ENCODE data around the gene TP63. TPM values are rescaled to one million over a fixed set of nuclear protein-coding genes. Genes with fewer than 3 reads are reported as not detected.

TP63 gene
- total and polyA plus RNA-seq, 3 donors from 2014 or later = 5.2 to 10.5 (median 6.0) TPM

DNA sequence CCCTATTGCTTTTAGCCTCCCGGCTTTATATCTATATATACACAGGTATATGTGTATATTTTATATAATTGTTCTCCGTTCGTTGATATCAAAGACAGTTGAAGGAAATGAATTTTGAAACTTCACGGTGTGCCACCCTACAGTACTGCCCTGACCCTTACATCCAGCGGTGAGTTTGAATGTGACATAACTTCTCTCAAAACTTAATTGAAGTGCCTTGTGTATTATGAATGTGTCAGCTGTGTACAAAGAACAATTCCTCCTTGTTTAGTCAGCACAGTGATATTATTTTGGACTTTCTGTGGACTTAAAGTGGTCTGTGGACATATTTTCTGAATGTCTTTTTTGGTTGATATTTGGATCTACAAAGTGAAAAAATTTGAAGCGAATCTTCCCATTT, 220 bp downstream of the TP63 start:
- Histone ChIP-seq H3K27me3 (no peaks in the 10 kb centered on the region), H3K27ac (no peak overlapping the region), H3K4me3 (peak overlapping the region in 1 of 2 donors; percentile 0), H3K9me3 (no peaks in the 10 kb centered on the region), H3K36me3 (ENCODE audit: low read depth, missing control alignments) (no peaks in the 10 kb centered on the region), H3K4me1 (no peaks in the 10 kb centered on the region)
- 82 to 91% methylated on average over 6 of the region's 6 CpGs for WGBS, 2 donors
- intact Hi-C loops (cut with DNase I; ENCODE audit: low total_unique reads) = no loop called here
- TF ChIP-seq POLR2A (IDR thresholded peaks at IDR 0.05) = no peak
- TF ChIP-seq, protein P1, sequence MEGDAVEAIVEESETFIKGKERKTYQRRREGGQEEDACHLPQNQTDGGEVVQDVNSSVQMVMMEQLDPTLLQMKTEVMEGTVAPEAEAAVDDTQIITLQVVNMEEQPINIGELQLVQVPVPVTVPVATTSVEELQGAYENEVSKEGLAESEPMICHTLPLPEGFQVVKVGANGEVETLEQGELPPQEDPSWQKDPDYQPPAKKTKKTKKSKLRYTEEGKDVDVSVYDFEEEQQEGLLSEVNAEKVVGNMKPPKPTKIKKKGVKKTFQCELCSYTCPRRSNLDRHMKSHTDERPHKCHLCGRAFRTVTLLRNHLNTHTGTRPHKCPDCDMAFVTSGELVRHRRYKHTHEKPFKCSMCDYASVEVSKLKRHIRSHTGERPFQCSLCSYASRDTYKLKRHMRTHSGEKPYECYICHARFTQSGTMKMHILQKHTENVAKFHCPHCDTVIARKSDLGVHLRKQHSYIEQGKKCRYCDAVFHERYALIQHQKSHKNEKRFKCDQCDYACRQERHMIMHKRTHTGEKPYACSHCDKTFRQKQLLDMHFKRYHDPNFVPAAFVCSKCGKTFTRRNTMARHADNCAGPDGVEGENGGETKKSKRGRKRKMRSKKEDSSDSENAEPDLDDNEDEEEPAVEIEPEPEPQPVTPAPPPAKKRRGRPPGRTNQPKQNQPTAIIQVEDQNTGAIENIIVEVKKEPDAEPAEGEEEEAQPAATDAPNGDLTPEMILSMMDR (IDR thresholded peaks at IDR 0.05) = no peak
- no peak for DNase-seq

DNA sequence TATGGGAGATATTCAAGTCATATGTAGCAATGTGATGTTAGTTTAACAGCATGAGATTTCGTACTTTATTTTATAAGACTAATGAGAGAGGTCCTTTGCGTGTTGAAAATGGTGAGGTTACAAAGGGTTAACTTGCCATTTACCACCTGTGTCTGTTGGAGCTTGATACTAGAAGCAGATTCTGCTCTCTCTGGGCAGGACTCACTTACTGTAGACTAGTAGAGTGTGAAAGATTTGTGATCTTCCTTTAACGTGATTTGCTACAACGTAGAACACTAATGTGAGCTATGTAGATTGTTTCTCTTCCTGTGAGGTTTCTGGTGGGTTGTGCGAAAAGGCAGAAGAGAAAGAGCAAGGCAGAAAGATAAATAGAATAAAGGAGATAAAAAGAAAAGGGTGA, 1.1 kb downstream of the TP63 start:
- no peaks in the 10 kb centered on the region for H3K27me3 ChIP-seq
- no peaks in the 10 kb centered on the region for H3K4me1 ChIP-seq
- 66% methylated on average over 5 of the region's 5 CpGs for WGBS, 2 donors
- no peaks in the 10 kb centered on the region for H3K9me3 ChIP-seq
- no peak overlapping the region for H3K27ac ChIP-seq
- intact Hi-C loops (cut with DNase I; ENCODE audit: low total_unique reads) = no loop called here
- DNase-seq = no peak
- TF ChIP-seq POLR2A (IDR thresholded peaks at IDR 0.05) = no peak
- TF ChIP-seq, protein P1 (IDR thresholded peaks at IDR 0.05) = no peak
- H3K4me3 ChIP-seq = no peak overlapping the region
- H3K36me3 ChIP-seq (ENCODE audit: low read depth, missing control alignments) = no peaks in the 10 kb centered on the region

DNA sequence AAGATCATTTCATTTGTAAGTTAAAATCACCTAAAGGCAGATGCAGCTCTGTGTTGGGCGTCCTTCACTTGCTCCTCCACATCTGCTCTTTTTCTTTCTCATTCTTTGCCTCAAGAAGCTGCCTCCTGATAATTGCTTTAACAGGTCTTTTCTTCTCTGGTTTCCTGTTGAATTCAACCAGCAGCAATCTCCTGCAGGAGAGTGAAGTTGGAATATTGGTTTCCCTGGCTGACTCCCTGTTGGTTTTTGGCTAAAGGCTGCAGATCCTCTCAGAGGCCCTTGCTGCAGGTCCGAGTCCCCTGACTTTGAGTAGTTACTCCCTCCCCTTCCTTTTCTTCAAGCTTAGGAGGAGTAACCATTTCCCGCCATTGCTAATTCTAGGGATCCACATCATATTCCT, 4.2 kb downstream of the TP63 start:
- Histone ChIP-seq H3K4me1 (no peaks in the 10 kb centered on the region), H3K27me3 (no peaks in the 10 kb centered on the region), H3K36me3 (ENCODE audit: low read depth, missing control alignments) (no peaks in the 10 kb centered on the region), H3K9me3 (no peaks in the 10 kb centered on the region), H3K27ac (no peak overlapping the region), H3K4me3 (no peak overlapping the region)
- TF ChIP-seq POLR2A (IDR thresholded peaks at IDR 0.05) = no peak
- TF ChIP-seq, protein P1 (IDR thresholded peaks at IDR 0.05) = no peak
- DNase-seq = no peak
- 64 to 83% methylated on average over 3 of the region's 3 CpGs for WGBS, 2 donors
- intact Hi-C loops (cut with DNase I; ENCODE audit: low total_unique reads) = no loop called here

DNA sequence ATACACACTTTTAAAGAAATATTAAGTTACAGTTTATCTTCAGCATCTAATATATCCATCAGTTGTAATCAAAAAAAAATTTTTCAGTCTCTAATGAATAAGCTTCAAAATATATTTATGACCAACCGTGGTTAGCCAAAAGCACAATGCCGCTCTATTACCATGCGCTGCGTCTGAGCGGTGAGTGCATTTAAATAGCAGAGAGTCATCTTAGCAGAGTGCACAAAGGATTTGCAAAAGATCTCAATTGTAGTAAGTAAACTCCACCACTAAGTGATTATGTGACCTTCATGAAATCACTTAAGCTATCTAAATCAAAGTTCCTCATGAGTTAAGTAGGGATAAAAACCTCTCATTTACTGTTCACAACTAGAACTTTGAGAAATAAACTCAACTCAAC, 4.9 kb downstream of the TP63 start:
- Histone ChIP-seq H3K27ac (no peak overlapping the region), H3K4me1 (no peaks in the 10 kb centered on the region), H3K9me3 (no peaks in the 10 kb centered on the region), H3K36me3 (ENCODE audit: low read depth, missing control alignments) (no peaks in the 10 kb centered on the region), H3K4me3 (no peak overlapping the region), H3K27me3 (no peaks in the 10 kb centered on the region)
- WGBS, 2 donors = 85 to 97% methylated on average over 5 of the region's 5 CpGs
- DNase-seq = no peak
- intact Hi-C loops (cut with DNase I; ENCODE audit: low total_unique reads) = no loop called here
- no peak for TF ChIP-seq POLR2A (IDR thresholded peaks at IDR 0.05)
- TF ChIP-seq, protein P1 (IDR thresholded peaks at IDR 0.05) = no peak

DNA sequence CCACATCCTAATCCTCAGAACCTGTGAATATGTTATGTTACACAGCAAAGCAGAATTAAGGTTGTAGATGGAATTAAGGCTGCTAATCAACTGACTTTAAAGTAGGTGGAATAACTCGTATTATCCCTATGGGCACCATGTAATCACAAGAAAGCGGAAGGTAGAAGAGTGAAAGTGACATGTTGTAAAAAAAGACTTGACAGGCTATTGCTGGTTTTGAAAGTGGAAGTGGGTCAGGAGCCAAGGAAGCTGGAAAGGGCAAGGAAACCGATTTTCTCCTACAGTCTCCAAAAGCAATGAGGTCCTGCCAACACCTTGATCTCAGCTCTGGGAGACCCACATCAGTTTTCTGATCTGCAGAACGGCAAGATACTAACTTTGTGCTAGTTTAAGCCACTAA, 6.6 kb downstream of the TP63 start:
- Histone ChIP-seq H3K27me3 (no peaks in the 10 kb centered on the region), H3K9me3 (no peaks in the 10 kb centered on the region), H3K4me3 (no peak overlapping the region), H3K4me1 (no peaks in the 10 kb centered on the region), H3K27ac (no peak overlapping the region), H3K36me3 (ENCODE audit: low read depth, missing control alignments) (no peaks in the 10 kb centered on the region)
- intact Hi-C loops (cut with DNase I; ENCODE audit: low total_unique reads) = no loop called here
- TF ChIP-seq, protein P1 (IDR thresholded peaks at IDR 0.05) = no peak
- no peak for TF ChIP-seq POLR2A (IDR thresholded peaks at IDR 0.05)
- no peak for DNase-seq
- 91 to 94% methylated on average over 4 of the region's 4 CpGs for WGBS, 2 donors
